Measurements from ENCODE around the gene PSMB3. TPM values are rescaled to one million over a fixed set of nuclear protein-coding genes. Genes with fewer than 3 reads are reported as not detected.

Gene PSMB3
- total RNA-seq, 2 donors from 2014 or later = 78.5 to 85.5 TPM

DNA sequence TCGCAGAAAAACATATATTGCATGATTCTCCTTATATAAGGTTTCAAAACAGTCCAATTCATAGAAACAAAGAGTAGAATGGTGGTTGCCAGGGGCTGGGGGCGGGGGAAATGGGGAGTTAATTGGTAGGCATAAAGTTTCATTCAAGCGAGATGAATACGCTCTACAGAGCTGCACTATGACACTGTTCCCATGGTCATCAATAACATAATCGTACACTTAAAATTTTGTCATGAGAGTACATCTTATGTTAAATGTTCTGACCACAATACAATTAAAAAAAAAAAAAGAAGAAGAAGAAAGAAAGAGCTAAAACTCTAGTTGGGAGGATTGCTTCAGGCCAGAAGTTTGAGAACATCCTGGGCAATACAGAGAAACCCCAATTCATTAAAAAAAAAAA lies 41.7 kb downstream of the PSMB3 start:
- H3K36me3 Mint-ChIP-seq (ENCODE audit: low read depth) = peaks cover 5% of the 10 kb centered on the region
- H3K27ac Mint-ChIP-seq = no peak overlapping the region
- H3K4me1 Mint-ChIP-seq = peaks cover 41% of the 10 kb centered on the region
- no peaks in the 10 kb centered on the region for H3K9me3 ChIP-seq (ENCODE audit: control insufficient read depth, low read length, poor library complexity, severe bottlenecking)
- no peak overlapping the region for H3K4me3 Mint-ChIP-seq
- H3K27me3 Mint-ChIP-seq = no peaks in the 10 kb centered on the region
- DNase-seq (no peak), ATAC-seq (no peak)

- H3K9me3 ChIP-seq (ENCODE audit: control insufficient read depth, low read length, poor library complexity, severe bottlenecking) = no peaks in the 10 kb centered on the region
- ATAC-seq = no peak
- peak overlapping the region; percentile 96 for H3K27ac Mint-ChIP-seq
- peaks cover 5% of the 10 kb centered on the region for H3K36me3 Mint-ChIP-seq (ENCODE audit: low read depth)
- H3K27me3 Mint-ChIP-seq = no peaks in the 10 kb centered on the region
- DNase-seq = no peak
- H3K4me3 Mint-ChIP-seq = no peak overlapping the region
- peaks cover 39% of the 10 kb centered on the region for H3K4me1 Mint-ChIP-seq
Observed at GRCh38 chr17:38796451-38797157, 44.1 kb downstream of the PSMB3 start.

DNA sequence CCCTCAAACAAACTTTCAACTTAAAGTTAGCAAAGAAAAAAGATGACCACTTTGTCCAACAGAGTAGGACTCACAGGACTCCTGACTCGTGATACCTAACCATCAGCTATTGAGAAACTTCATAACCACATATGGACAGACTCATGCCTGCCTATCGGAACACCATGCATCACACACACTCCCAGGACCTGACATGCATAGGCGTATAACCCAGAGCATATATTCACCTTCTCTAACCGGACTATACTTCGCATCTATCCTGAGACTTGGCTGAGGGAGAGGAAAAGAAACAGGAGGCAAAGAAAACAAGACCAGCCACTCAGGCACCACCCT lies 44.6 kb downstream of the PSMB3 start:
- DNase-seq (no peak), ATAC-seq (no peak)
- H3K27ac Mint-ChIP-seq = peak overlapping the region; percentile 96
- H3K9me3 ChIP-seq (ENCODE audit: control insufficient read depth, low read length, poor library complexity, severe bottlenecking) = no peaks in the 10 kb centered on the region
- H3K36me3 Mint-ChIP-seq (ENCODE audit: low read depth) = peaks cover 5% of the 10 kb centered on the region
- peak overlapping the region; percentile 98 for H3K4me3 Mint-ChIP-seq
- no peaks in the 10 kb centered on the region for H3K27me3 Mint-ChIP-seq
- H3K4me1 Mint-ChIP-seq = peaks cover 39% of the 10 kb centered on the region

GRCh38 chr17:38797828-38798227 lies 45.3 kb downstream of the PSMB3 start:
- DNase-seq (no peak), ATAC-seq (no peak)
- peak overlapping the region; percentile 96 for H3K27ac Mint-ChIP-seq
- H3K4me1 Mint-ChIP-seq = peaks cover 39% of the 10 kb centered on the region
- H3K27me3 Mint-ChIP-seq = no peaks in the 10 kb centered on the region
- H3K9me3 ChIP-seq (ENCODE audit: control insufficient read depth, low read length, poor library complexity, severe bottlenecking) = no peaks in the 10 kb centered on the region
- peak overlapping the region; percentile 98 for H3K4me3 Mint-ChIP-seq
- peaks cover 5% of the 10 kb centered on the region for H3K36me3 Mint-ChIP-seq (ENCODE audit: low read depth)

DNA sequence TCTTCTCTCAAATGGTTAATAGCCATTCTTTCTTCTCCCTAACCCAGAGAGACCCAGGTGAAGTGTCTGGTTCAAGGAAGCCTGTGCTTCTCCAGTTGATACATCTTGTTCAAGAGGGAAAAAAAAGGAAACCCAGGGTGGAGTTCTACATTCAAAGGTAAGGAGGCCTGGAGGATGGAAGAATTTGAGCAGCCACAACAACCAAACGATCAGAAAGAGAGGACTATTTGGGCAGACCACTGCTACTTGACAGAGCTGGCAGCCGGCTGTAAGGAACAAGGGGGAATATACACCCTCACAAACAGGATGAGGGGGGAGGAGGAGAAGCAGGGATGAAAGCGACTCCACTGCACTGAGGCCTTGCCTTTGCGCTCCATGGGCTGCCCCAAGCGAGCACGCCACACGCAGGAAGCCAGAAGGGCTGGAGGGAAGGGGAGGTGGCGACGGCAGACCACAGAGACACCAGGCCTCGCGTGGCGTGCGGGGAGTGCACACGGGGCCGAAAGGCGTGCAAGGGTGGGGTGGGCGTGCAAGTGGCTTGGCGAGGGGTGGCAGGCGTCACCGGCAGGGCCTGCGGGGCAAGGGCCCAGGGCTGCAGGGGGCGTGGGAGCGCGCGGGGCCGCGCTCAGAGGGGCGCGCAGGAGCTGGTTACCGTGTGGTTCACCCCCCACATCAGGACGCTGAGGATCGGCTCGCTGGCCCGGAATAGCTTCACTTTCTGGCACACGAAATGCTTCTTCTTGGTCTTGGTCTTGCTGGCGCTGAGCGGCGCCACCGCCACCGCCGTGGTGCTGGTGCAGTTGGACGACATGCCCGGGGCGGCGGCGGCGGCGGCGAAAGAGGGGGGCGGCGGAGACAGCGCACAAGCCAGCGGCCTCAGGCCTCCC lies 46.3 kb downstream of the PSMB3 start:
- H3K9me3 ChIP-seq (ENCODE audit: control insufficient read depth, low read length, poor library complexity, severe bottlenecking) = no peaks in the 10 kb centered on the region
- peaks cover 39% of the 10 kb centered on the region for H3K4me1 Mint-ChIP-seq
- H3K4me3 Mint-ChIP-seq = peak overlapping the region; percentile 98
- no peaks in the 10 kb centered on the region for H3K27me3 Mint-ChIP-seq
- peak overlapping the region; percentile 96 for H3K27ac Mint-ChIP-seq
- peaks cover 5% of the 10 kb centered on the region for H3K36me3 Mint-ChIP-seq (ENCODE audit: low read depth)
- peak; percentile 44 for ATAC-seq
- DNase-seq = peak in 2 of 3 donors; percentile 29 to 50

DNA sequence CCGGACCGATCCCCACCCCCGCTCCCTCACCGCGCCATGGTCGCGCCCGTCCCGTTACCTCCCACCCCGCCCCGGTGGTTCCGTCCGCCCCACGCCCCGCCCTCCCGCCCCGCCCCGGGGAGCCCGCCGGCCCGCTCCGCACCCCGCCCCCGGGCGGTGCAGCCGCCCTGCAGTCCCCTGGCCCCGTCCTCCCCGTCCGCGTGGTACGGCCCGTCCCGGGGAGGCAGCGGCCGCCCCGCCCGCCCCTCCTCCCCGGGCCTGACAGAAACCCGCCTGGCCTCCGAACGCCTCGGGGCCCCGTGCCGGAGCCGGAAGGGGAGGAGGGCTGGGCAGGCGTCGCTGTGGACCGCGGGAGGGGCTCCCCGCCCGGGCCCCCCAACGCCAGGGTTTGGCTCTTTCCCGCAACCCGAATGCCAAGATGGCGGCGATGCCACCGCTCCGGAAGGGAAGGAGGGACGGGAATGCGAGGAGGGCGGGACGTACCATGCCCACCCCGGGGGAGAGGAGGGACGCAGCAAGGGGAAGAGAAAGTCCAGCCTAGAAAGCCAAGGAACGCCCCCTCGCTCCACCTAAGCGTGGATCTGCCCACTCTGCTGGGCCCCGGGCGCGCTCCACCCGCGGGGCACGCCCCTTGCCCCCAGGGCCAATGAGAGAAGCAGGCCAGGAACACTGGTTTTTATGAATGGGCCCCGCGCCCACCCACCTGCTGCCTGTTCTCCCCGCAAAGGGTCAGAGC lies 47.1 kb downstream of the PSMB3 start, which contains the start of gene PIP4K2B:
PIP4K2B (minus strand) TSS at position 56 of the 736 bp plus-strand sequence. CDS start 132 bp downstream, outside the sequence.
- ATAC-seq = peak; percentile 79
- no peaks in the 10 kb centered on the region for H3K27me3 Mint-ChIP-seq
- no peaks in the 10 kb centered on the region for H3K9me3 ChIP-seq (ENCODE audit: control insufficient read depth, low read length, poor library complexity, severe bottlenecking)
- peaks cover 35% of the 10 kb centered on the region for H3K4me1 Mint-ChIP-seq
- peak; percentile 63 to 80 (median 78) for DNase-seq
- peak within 1 kb of the TSS; percentile 98 for H3K4me3 Mint-ChIP-seq
- peak within 1 kb of the TSS; percentile 96 for H3K27ac Mint-ChIP-seq
- H3K36me3 Mint-ChIP-seq (ENCODE audit: low read depth) = peaks cover 5% of the 10 kb centered on the region

DNA sequence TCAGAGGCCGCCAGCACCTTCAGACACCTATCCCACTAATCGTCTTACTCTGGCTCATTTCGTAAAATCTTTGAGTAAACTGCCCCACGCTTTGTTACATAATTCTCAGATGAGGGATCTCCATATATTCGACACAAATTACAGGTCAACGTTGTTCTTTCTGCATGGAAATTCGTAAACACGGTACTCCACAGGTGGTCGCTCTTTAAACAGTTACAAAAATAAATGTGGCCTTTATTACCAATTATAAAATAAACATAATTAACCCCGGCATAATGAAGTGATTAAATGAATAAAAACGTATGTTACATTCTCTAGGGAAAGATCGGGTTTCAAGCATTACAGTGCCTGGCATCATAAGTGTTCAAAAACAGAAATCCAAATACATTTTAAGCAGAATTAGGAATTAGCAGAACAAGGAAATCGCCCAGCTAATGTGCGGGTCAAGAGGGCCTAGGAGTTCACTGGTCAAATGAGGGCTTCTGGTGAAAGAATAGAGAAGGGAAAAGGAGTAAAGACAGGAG lies 47.8 kb downstream of the PSMB3 start:
- Mint-ChIP-seq H3K4me3 (peak overlapping the region; percentile 89), H3K27ac (peak overlapping the region; percentile 96), H3K4me1 (peaks cover 32% of the 10 kb centered on the region), H3K36me3 (ENCODE audit: low read depth) (peaks cover 5% of the 10 kb centered on the region), H3K27me3 (no peaks in the 10 kb centered on the region)
- DNase-seq (no peak), ATAC-seq (no peak)
- H3K9me3 ChIP-seq (ENCODE audit: control insufficient read depth, low read length, poor library complexity, severe bottlenecking) = no peaks in the 10 kb centered on the region

DNA sequence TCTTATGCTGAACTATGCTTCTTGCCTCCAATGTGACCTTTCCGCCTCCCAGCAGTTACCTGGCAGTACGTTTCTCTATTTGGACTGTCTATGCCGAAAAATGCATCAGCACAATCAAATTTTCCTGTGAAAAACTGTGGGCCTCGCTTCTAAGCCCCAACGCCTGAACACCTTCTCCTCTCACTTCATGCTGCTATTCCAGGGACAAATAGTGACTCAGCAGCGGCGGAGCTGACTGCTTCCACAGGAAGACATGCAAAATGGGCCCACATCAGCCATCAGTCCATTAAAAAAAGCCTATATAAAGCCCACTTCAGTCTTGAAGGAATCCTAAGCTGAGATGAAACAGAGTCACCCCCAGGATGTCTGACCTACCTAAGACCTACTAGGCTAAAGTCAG lies 57.3 kb downstream of the PSMB3 start:
- Mint-ChIP-seq H3K36me3 (ENCODE audit: low read depth) (peaks cover 3% of the 10 kb centered on the region), H3K27me3 (no peaks in the 10 kb centered on the region), H3K27ac (peak overlapping the region; percentile 47), H3K4me3 (no peak overlapping the region), H3K4me1 (peaks cover 3% of the 10 kb centered on the region)
- ATAC-seq (no peak), DNase-seq (no peak)
- no peaks in the 10 kb centered on the region for H3K9me3 ChIP-seq (ENCODE audit: control insufficient read depth, low read length, poor library complexity, severe bottlenecking)

Other genes with a start within 250 kb of the PSMB3 start
- gene SRCIN1, start 146.8 kb upstream of the PSMB3 start, total RNA-seq = under 1 TPM; 0.26 to 0.52 TPM
- 1 to 10 TPM in 1 of 2 donors, under 1 TPM in 1; 0.60 to 1.1 TPM for gene EPOP, start 77.8 kb upstream of the PSMB3 start, total RNA-seq
- 100 to 1,000 TPM; 304 to 334 TPM for gene MLLT6, start 47.5 kb upstream of the PSMB3 start, total RNA-seq
- 10 to 100 TPM; 12.0 to 12.8 TPM for gene CISD3, start 22.4 kb upstream of the PSMB3 start, total RNA-seq
- gene PCGF2, start 4.4 kb upstream of the PSMB3 start, total RNA-seq = not detected
- 10 to 100 TPM; 28.2 to 33.5 TPM for gene PIP4K2B, start 46.8 kb downstream of the PSMB3 start, total RNA-seq
- gene CWC25, start 72.6 kb downstream of the PSMB3 start, total RNA-seq = 10 to 100 TPM; 69.6 to 88.5 TPM
- 1,000 to 10,000 TPM; 1,821 to 1,859 TPM for gene RPL23, start 101.0 kb downstream of the PSMB3 start, total RNA-seq
- 100 to 1,000 TPM; 106 to 115 TPM for gene LASP1, start 117.3 kb downstream of the PSMB3 start, total RNA-seq
- not detected for gene FBXO47, start 214.7 kb downstream of the PSMB3 start, total RNA-seq

Measured in T-helper 17 cell (primary cell).